NCI-H128 (cell line): Measurements from ENCODE around the gene KREMEN1.
"Not testable (repeated sequence)": the region's sequence is repeated elsewhere in the genome, so short reads cannot be mapped to it uniquely, and the experiment has no call there.

Source experiments
- DNase-seq: peaks from one replicate; lab custom pipeline; 2025; ENCODE audit not compliant: unreplicated experiment; lab: John Stamatoyannopoulos, UW

KREMEN1 gene

GRCh38 chr22:29078036-29078868 lies 5.4 kb downstream of the KREMEN1 start:
- DNase-seq = no peak

GRCh38 chr22:29078869-29079207 lies 6.0 kb downstream of the KREMEN1 start:
- no peak for DNase-seq

GRCh38 chr22:29079218-29079901 lies 6.5 kb downstream of the KREMEN1 start:
- DNase-seq = peak; percentile 49

GRCh38 chr22:29080106-29080975 lies 7.5 kb downstream of the KREMEN1 start:
- DNase-seq = no peak

- no peak for DNase-seq
Observed at GRCh38 chr22:29081517-29082236, 8.8 kb downstream of the KREMEN1 start.

GRCh38 chr22:29082826-29083545 lies 10.2 kb downstream of the KREMEN1 start:
- DNase-seq = no peak

- DNase-seq = not testable (repeated sequence)
Observed at GRCh38 chr22:29083576-29083932, 10.7 kb downstream of the KREMEN1 start.

GRCh38 chr22:29083933-29084591 lies 11.2 kb downstream of the KREMEN1 start:
- DNase-seq = no peak

GRCh38 chr22:29087012-29087411 lies 14.2 kb downstream of the KREMEN1 start:
- DNase-seq = no peak

- DNase-seq = no peak
Observed at GRCh38 chr22:29088809-29089208, 16.0 kb downstream of the KREMEN1 start.

- no peak for DNase-seq
Observed at GRCh38 chr22:29089507-29089906, 16.7 kb downstream of the KREMEN1 start.

GRCh38 chr22:29090039-29090438 lies 17.2 kb downstream of the KREMEN1 start:
- no peak for DNase-seq

GRCh38 chr22:29092243-29092642 lies 19.4 kb downstream of the KREMEN1 start:
- DNase-seq = no peak

- no peak for DNase-seq
Observed at GRCh38 chr22:29093030-29093429, 20.2 kb downstream of the KREMEN1 start.

GRCh38 chr22:29093501-29094300 lies 20.9 kb downstream of the KREMEN1 start:
- no peak for DNase-seq

- DNase-seq = no peak
Observed at GRCh38 chr22:29095459-29095858, 22.6 kb downstream of the KREMEN1 start.

- DNase-seq = no peak
Observed at GRCh38 chr22:29096736-29097669, 24.2 kb downstream of the KREMEN1 start.

GRCh38 chr22:29098296-29098695 lies 25.5 kb downstream of the KREMEN1 start:
- DNase-seq = no peak
